ENCODE data around the gene NCAM1. TPM values are rescaled to one million over a fixed set of nuclear protein-coding genes. Genes with fewer than 3 reads are reported as not detected.

Gene NCAM1
- total RNA-seq, 1 experiment from 2014 or later: not detected

DNA sequence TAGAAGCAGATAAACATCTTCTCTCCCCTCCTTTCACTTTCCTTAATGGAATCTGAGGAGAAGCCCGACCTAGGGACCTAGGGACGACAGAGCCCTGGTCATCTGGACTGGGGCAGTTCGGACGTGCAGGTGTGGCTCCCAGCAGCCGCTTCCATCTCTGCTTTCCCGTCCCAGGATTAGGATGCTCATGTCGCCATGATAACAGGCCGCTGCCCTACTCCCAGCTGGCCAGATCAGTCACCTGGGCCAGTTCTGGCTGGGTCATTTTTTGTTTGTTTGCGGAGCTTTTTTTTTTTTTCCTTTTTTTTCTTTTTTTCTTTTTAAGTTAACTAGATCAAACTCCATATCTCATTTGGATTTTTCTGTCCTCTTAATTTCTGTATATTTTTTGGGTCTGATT lies 186.9 kb downstream of the NCAM1 start:
- ATAC-seq: no peak
- no peaks in the 10 kb centered on the region for H3K9me3 ChIP-seq (ENCODE audit: low read length)
- no peaks in the 10 kb centered on the region for H3K36me3 ChIP-seq (ENCODE audit: low read depth, low read length)
- H3K4me1 ChIP-seq (ENCODE audit: insufficient read depth, low read length): no peaks in the 10 kb centered on the region
- H3F3A ChIP-seq (ENCODE audit: low read length, unreplicated experiment): no peaks in the 10 kb centered on the region
- H4K20me1 ChIP-seq (ENCODE audit: low read length): no peaks in the 10 kb centered on the region
- H3K4me3 ChIP-seq (ENCODE audit: low read length): no peak overlapping the region
- no peaks in the 10 kb centered on the region for H3K9me2 ChIP-seq (replicated peaks; ENCODE audit: low read length)
- no peak for DNase-seq
- POLR2A ChIA-PET (ENCODE audit: unreplicated experiment): no interaction called here
- BruUV-seq (replicated peaks): no TSS peak
- no peak overlapping the region for H2AFZ ChIP-seq (ENCODE audit: low read length)
- intact Hi-C loops (cut with micrococcal nuclease): no loop called here
- H3K27ac ChIP-seq (ENCODE audit: low read length): no peak overlapping the region
- peaks cover 35% of the 10 kb centered on the region for H3K27me3 ChIP-seq (ENCODE audit: low read length)
- TF ChIP-seq, protein P1, sequence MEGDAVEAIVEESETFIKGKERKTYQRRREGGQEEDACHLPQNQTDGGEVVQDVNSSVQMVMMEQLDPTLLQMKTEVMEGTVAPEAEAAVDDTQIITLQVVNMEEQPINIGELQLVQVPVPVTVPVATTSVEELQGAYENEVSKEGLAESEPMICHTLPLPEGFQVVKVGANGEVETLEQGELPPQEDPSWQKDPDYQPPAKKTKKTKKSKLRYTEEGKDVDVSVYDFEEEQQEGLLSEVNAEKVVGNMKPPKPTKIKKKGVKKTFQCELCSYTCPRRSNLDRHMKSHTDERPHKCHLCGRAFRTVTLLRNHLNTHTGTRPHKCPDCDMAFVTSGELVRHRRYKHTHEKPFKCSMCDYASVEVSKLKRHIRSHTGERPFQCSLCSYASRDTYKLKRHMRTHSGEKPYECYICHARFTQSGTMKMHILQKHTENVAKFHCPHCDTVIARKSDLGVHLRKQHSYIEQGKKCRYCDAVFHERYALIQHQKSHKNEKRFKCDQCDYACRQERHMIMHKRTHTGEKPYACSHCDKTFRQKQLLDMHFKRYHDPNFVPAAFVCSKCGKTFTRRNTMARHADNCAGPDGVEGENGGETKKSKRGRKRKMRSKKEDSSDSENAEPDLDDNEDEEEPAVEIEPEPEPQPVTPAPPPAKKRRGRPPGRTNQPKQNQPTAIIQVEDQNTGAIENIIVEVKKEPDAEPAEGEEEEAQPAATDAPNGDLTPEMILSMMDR (conservative IDR thresholded peaks at IDR 0.05; ENCODE audit: low read depth, low read length): no peak
- TF ChIP-seq EZH2 (IDR thresholded peaks at IDR 0.05; ENCODE audit: low read length, unreplicated experiment) (no peak), EZH2phosphoT487 (IDR thresholded peaks at IDR 0.05; ENCODE audit: borderline replicate concordance, low read length) (no peak)
- no peak overlapping the region for H3K4me2 ChIP-seq (ENCODE audit: low read length)
- H3K9ac ChIP-seq (ENCODE audit: low read length): no peak overlapping the region
- no peaks in the 10 kb centered on the region for H3K79me2 ChIP-seq (ENCODE audit: low read length)
- CTCF ChIA-PET: no interaction called here

- ChIA-PET CTCF (no interaction called here), POLR2A (ENCODE audit: unreplicated experiment) (no interaction called here)
- Histone ChIP-seq H3K4me3 (ENCODE audit: low read length) (no peak overlapping the region), H2AFZ (ENCODE audit: low read length) (no peak overlapping the region), H3K4me1 (ENCODE audit: insufficient read depth, low read length) (no peaks in the 10 kb centered on the region), H3K9ac (ENCODE audit: low read length) (no peak overlapping the region), H3K4me2 (ENCODE audit: low read length) (no peak overlapping the region), H3K9me2 (replicated peaks; ENCODE audit: low read length) (no peaks in the 10 kb centered on the region), H4K20me1 (ENCODE audit: low read length) (no peaks in the 10 kb centered on the region), H3F3A (ENCODE audit: low read length, unreplicated experiment) (no peaks in the 10 kb centered on the region), H3K27ac (ENCODE audit: low read length) (no peak overlapping the region), H3K79me2 (ENCODE audit: low read length) (no peaks in the 10 kb centered on the region), H3K36me3 (ENCODE audit: low read depth, low read length) (no peaks in the 10 kb centered on the region), H3K27me3 (ENCODE audit: low read length) (peaks cover 30% of the 10 kb centered on the region), H3K9me3 (ENCODE audit: low read length) (no peaks in the 10 kb centered on the region)
- no peak for DNase-seq
- no TSS peak for BruUV-seq (replicated peaks)
- TF ChIP-seq EZH2 (IDR thresholded peaks at IDR 0.05; ENCODE audit: low read length, unreplicated experiment): no peak
- TF ChIP-seq EZH2phosphoT487 (IDR thresholded peaks at IDR 0.05; ENCODE audit: borderline replicate concordance, low read length): no peak
- TF ChIP-seq, protein P1 (conservative IDR thresholded peaks at IDR 0.05; ENCODE audit: low read depth, low read length): no peak
- intact Hi-C loops (cut with micrococcal nuclease): no loop called here
- ATAC-seq: no peak
Observed at GRCh38 chr11:113148652-113149051, 187.4 kb downstream of the NCAM1 start.

GRCh38 chr11:113151521-113151920 lies 190.3 kb downstream of the NCAM1 start:
- BruUV-seq (replicated peaks): no TSS peak
- intact Hi-C loops (cut with micrococcal nuclease): no loop called here
- Histone ChIP-seq H3K9me2 (replicated peaks; ENCODE audit: low read length) (no peaks in the 10 kb centered on the region), H2AFZ (ENCODE audit: low read length) (no peak overlapping the region), H4K20me1 (ENCODE audit: low read length) (no peaks in the 10 kb centered on the region), H3K36me3 (ENCODE audit: low read depth, low read length) (no peaks in the 10 kb centered on the region), H3K9me3 (ENCODE audit: low read length) (no peaks in the 10 kb centered on the region), H3K4me2 (ENCODE audit: low read length) (no peak overlapping the region), H3K4me3 (ENCODE audit: low read length) (no peak overlapping the region), H3K9ac (ENCODE audit: low read length) (no peak overlapping the region), H3K27me3 (ENCODE audit: low read length) (peaks cover 28% of the 10 kb centered on the region; the same call in 1 of the 2 replicates), H3F3A (ENCODE audit: low read length, unreplicated experiment) (no peaks in the 10 kb centered on the region), H3K79me2 (ENCODE audit: low read length) (no peaks in the 10 kb centered on the region), H3K4me1 (ENCODE audit: insufficient read depth, low read length) (no peaks in the 10 kb centered on the region), H3K27ac (ENCODE audit: low read length) (no peak overlapping the region)
- ChIA-PET CTCF (interaction anchor here (0.6 kb wide), 1 partner anchor 357 kb away, joined by 3 read pairs; no protein-coding TSS in a partner anchor), POLR2A (ENCODE audit: unreplicated experiment) (no interaction called here)
- no peak for DNase-seq
- ATAC-seq: no peak
- no peak for TF ChIP-seq EZH2phosphoT487 (IDR thresholded peaks at IDR 0.05; ENCODE audit: borderline replicate concordance, low read length)
- no peak for TF ChIP-seq EZH2 (IDR thresholded peaks at IDR 0.05; ENCODE audit: low read length, unreplicated experiment)
- TF ChIP-seq, protein P1 (conservative IDR thresholded peaks at IDR 0.05; ENCODE audit: low read depth, low read length): no peak

Measured in PC-3 (cell line).